GM12878 (cell line): Measurements from ENCODE around the gene SETD1A. TPM values are rescaled to one million over a fixed set of nuclear protein-coding genes. Genes with fewer than 3 reads are reported as not detected.

Source experiments
- CHD1 ChIP-seq: IDR thresholded peaks from 2 replicates; pipeline ENCODE4 v1.6.1; 2012; ENCODE audit warnings: low read depth, low read length, improper control_type of control experiment
- CREM ChIP-seq: IDR thresholded peaks from 2 replicates; pipeline ENCODE4 v1.6.1; 2014; ENCODE audit warnings: antibody characterized with exemption, low read depth
- E4F1 ChIP-seq: fragments of 450-650 bp; IDR thresholded peaks from 2 replicates; pipeline ENCODE4 v1.6.1; 2018; ENCODE audit warnings: borderline replicate concordance, mild to moderate bottlenecking; ENCODE audit not compliant: partially characterized antibody
- EED ChIP-seq: sonication (generic); IDR thresholded peaks from 2 replicates; pipeline ENCODE4 v1.6.1; 2016; ENCODE audit warnings: antibody characterized with exemption, low read depth
- ETV6 ChIP-seq, 2 experiments: fragments of 450-650 bp in 1 of 2; IDR thresholded peaks in 1 of 2; conservative IDR thresholded peaks in 1 of 2; 2 replicates each; pipeline ENCODE4 v1.6.1; 2014; ENCODE audit warnings: antibody characterized with exemption in 1 of 2, borderline replicate concordance in 1 of 2, low read depth in 1 of 2, mild to moderate bottlenecking in 1 of 2, moderate library complexity in 1 of 2
- IRF4 ChIP-seq: IDR thresholded peaks from 2 replicates; pipeline ENCODE4 v1.6.1; 2011; ENCODE audit warnings: low read depth, low read length
- KDM1A ChIP-seq: fragments of 200-600 bp; sonication (generic); IDR thresholded peaks from 2 replicates; pipeline ENCODE4 v1.6.1; 2016; ENCODE audit warnings: borderline replicate concordance
- MAX ChIP-seq: IDR thresholded peaks from 2 replicates; pipeline ENCODE4 v1.6.1; 2012; ENCODE audit warnings: low read depth, low read length, improper control_type of control experiment
- NKRF ChIP-seq: fragments of 450-650 bp; conservative IDR thresholded peaks from 2 replicates; pipeline ENCODE4 v1.6.1; 2017; ENCODE audit warnings: mild to moderate bottlenecking, moderate library complexity
- NR2C1 ChIP-seq: fragments of 450-650 bp; IDR thresholded peaks from 2 replicates; pipeline ENCODE4 v1.6.1; 2017; ENCODE audit warnings: antibody characterized with exemption, mild to moderate bottlenecking, moderate library complexity
- NR2C2 ChIP-seq: IDR thresholded peaks from 2 replicates; pipeline ENCODE4 v1.6.1; 2011; ENCODE audit warnings: borderline replicate concordance, low read depth; ENCODE audit not compliant: control insufficient read depth, insufficient read length
- PML ChIP-seq: IDR thresholded peaks from 2 replicates; pipeline ENCODE4 v1.6.1; 2012; ENCODE audit warnings: low read length, inconsistent platforms
- RELA ChIP-seq: fragments of 450-650 bp; IDR thresholded peaks from 2 replicates; pipeline ENCODE4 v1.8.0; 2014; ENCODE audit warnings: borderline replicate concordance; ENCODE audit not compliant: partially characterized antibody
- RELB ChIP-seq: fragments of 450-650 bp; IDR thresholded peaks from 2 replicates; pipeline ENCODE4 v1.6.1; 2017; ENCODE audit warnings: low read depth, mild to moderate bottlenecking, moderate library complexity
- STAT1 ChIP-seq: fragments of 450-650 bp; conservative IDR thresholded peaks from 2 replicates; pipeline ENCODE4 v1.6.1; 2014; ENCODE audit warnings: antibody characterized with exemption, mild to moderate bottlenecking
- USF1 ChIP-seq: IDR thresholded peaks from 2 replicates; pipeline ENCODE4 v1.6.1; 2011; ENCODE audit warnings: borderline replicate concordance, low read depth, mild to moderate bottlenecking, moderate library complexity, mixed read lengths, low read length; ENCODE audit not compliant: insufficient read depth; ENCODE audit errors: extremely low read length
- ZNF207 ChIP-seq: fragments of 450-650 bp; IDR thresholded peaks from 2 replicates; pipeline ENCODE4 v1.6.1; 2014; ENCODE audit warnings: antibody characterized with exemption, mild to moderate bottlenecking, borderline replicate concordance
- ZNF384 ChIP-seq: IDR thresholded peaks from 2 replicates; pipeline ENCODE4 v1.6.1; 2012; ENCODE audit warnings: low read depth, mild to moderate bottlenecking, low read length, improper control_type of control experiment, borderline replicate concordance
- ZZZ3 ChIP-seq: IDR thresholded peaks from 2 replicates; pipeline ENCODE4 v1.6.1; 2011; ENCODE audit warnings: low read depth; ENCODE audit not compliant: control insufficient read depth, insufficient read length
- polyA plus RNA-seq, 11 experiments: library from polyadenylated mRNA; depleted of rRNA in 4 of 11; unstranded in 6 of 11; stranded (reverse) in 5 of 11; fragments of >200 nt; fragmentation: Nextera tagmentation in 4 of 11; fragmentation: Illumina TruSeq in 1 of 11; extraction: Ambion mirVana in 4 of 11; extraction: Trizol in 1 of 11; gene quantifications; 1 replicate in 1 of 11; 2 replicates in 10 of 11; pipeline versions ENCODE4 v1.2.1 to v1.2.3, GENCODE V29; 2011 to 2016; ENCODE audit warnings: inconsistent platforms in 2 of 11, missing spikeins in 2 of 11, low read depth in 1 of 11
- total RNA-seq, 4 experiments: library from RNA; depleted of rRNA in 3 of 4; stranded (reverse); fragments of >200 nt in 3 of 4; fragmentation: Illumina TruSeq in 1 of 4; extraction: Trizol in 1 of 4; gene quantifications; 2 replicates each; pipeline versions ENCODE4 v1.2.1 to v1.2.3, GENCODE V29; 2013 to 2021

SETD1A gene
- total and polyA plus RNA-seq, 10 of the 15 experiments (the other 5 are each of a cell fraction or from before 2014, with no cell fraction given): 0.02 to 25.9 (median 4.9) TPM

GRCh38 chr16:30949650-30950515 lies 7.7 kb upstream of the SETD1A start (continued):
- TF ChIP-seq E4F1 (no peak), USF1 (no peak), NR2C2 (no peak), RELB (peak; percentile 41; the same call in 1 of the 2 replicates), PML (no peak), NKRF (0 out of 2 replicates have a peak, but pooled peaks have one; percentile 51), EED (no peak; the same call in 1 of the 2 replicates), ZNF207 (no peak), ZZZ3 (no peak), RELA (no peak), ETV6 (conservative IDR thresholded peaks at IDR 0.05 in 1 of 2, IDR thresholded peaks at IDR 0.05 in 1 of 2; ENCODE audit: borderline replicate concordance in 1 of 2, low read depth in 1 of 2) (no peak), ZNF384 (no peak), IRF4 (no peak), CREM (no peak), MAX (0 out of 2 replicates have a peak, but pooled peaks have one; percentile 21), NR2C1 (no peak), CHD1 (no peak), STAT1 (no peak), KDM1A (no peak)
